D341Med (cell line): Measurements from ENCODE around the gene HSD17B12.
"Not testable (repeated sequence)": the region's sequence is repeated elsewhere in the genome, so short reads cannot be mapped to it uniquely, and the experiment has no call there.

ENCODE experiments used
- DNase-seq: peaks from one replicate; pipeline ENCODE4 v3.0.0; 2012; ENCODE audit warnings: low spot score

HSD17B12 gene

DNA sequence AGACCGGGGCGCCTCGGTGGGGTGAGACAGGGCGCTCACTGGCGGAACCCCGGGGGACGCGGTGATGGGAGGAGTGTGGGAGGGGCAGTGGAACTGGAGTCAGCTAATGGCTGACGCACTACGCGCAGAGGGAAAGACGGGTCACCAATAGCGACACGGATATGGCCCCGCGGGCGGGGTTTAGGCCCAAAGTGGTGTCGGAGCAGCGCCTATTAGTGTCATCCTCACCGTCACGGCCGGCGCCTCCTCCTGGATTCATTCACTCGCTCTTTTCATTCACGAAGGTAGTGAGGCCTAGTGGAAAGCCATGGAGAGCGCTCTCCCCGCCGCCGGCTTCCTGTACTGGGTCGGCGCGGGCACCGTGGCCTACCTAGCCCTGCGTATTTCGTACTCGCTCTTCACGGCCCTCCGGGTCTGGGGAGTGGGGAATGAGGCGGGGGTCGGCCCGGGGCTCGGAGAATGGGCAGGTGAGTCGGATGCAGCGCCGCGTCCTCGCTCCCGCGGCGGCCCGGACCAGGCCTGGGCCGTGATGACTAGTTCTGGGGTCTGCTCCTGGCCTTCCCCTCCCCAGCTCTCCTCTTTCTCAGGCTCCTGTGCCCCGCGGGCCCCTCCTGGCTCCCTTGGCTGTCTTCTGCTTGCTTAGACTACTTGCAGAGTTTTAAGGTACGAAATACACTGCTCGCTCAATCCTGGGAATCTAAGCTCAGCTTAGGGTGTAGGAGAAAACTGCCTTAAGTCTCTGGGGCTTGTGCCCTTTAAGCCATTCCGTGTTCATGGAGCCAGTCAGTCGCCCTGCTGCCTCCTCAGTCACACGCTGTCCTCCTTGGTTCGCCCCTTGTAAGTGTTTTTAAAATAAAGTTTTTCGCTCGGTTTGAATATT is at the start of gene HSD17B12:
HSD17B12 (plus strand) TSS at position 218 of the 880 bp plus-strand sequence; CDS start at position 308, 90 bp downstream.
- peak; percentile 97 for DNase-seq

DNA sequence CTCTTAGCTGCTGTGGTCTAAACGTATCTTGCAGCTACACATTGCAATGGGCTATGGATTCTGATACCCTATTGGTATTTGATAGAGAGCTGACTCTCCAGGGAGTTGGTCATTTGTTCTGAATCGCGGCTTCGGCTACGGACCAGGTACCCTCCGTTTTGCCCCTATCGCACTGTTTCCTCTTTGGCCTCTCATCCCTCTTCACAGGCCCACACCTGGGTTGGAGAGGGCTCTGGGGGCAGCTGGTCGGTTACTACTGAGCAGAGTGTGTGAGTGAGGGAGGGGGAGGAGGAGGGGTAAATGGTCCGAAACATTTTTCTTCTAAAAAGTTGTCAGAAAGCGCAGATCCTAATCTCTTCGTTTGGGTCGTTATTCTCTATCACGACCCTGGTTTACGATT is 48.8 kb upstream of the HSD17B12 start:
- no peak for DNase-seq

DNA sequence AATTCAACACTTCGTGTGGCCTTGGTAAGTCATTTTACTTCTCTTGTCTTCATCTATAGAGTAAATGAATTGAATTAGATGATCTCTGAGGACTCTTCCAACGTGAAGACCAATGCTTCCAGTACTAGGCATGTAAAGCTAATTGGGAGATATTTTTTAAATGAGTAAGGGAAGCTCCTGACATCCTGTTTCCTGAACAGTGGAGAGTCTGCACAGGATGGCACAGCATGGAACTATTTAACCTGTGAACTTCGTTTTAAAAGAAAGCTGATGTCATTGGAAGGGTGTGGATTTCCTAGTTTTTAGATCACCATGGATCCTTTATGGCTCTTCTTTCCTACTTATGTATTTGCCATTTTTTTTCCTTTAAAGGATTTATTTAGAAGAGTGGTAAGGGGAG is 48.4 kb upstream of the HSD17B12 start:
- no peak for DNase-seq

DNA sequence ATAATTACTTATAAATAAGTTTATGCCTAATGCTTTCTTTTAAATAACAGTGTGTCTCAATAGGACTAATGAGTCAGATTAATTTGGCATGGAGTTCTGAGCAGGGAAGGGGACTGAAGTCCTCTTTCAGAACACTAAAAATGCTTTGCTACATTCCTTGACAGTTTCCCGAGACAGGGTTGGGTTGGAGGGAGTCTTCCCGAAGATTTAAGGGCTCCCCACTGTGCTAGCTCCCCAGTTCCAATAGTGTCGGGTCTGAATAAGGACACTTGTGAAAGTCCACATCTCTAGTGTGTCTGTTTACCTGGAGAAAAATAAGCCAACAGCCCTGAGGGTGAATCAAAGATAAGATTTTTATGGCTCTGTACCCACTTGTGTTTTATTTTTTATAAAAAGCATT is 41.8 kb upstream of the HSD17B12 start:
- no peak for DNase-seq

DNA sequence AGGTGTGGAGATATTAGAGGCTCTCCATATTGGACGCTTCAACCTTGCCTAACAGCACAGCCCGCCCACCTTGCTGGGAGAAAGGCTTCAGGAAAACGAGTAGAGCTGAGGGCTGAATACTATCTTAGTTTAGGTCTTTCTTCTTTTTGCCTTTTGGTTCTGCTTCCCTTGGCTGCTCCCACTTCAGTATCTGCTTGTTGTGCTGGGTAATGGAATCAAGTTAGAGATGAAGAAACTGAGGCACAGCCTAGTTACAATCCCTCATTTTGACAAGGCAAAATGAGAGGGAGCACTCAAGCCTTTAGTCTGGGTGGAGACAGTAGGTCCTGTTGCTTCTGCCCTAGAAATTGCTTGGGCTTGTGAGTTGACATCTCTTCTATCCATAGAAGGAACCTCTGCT is 41.3 kb upstream of the HSD17B12 start:
- no peak for DNase-seq

DNA sequence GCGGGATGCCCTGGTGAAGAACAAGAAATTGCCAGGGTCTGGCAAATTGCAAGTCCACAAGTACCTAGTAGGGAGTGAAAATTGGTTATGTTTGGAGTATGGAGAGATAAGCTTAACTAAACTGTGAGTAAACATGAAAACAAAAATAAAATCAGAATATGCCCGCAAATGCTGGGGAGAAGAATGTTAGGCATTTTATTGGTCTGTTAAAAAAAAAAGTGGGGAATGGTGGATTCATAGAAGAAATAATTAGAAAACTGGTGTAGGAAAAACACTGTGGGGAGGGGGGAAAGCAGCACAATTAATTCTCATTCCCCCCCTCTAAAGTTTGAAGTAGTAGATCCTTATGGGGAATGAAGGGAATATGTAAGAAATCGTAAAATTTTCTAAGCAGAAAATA is 40.6 kb upstream of the HSD17B12 start:
- DNase-seq: no peak

DNA sequence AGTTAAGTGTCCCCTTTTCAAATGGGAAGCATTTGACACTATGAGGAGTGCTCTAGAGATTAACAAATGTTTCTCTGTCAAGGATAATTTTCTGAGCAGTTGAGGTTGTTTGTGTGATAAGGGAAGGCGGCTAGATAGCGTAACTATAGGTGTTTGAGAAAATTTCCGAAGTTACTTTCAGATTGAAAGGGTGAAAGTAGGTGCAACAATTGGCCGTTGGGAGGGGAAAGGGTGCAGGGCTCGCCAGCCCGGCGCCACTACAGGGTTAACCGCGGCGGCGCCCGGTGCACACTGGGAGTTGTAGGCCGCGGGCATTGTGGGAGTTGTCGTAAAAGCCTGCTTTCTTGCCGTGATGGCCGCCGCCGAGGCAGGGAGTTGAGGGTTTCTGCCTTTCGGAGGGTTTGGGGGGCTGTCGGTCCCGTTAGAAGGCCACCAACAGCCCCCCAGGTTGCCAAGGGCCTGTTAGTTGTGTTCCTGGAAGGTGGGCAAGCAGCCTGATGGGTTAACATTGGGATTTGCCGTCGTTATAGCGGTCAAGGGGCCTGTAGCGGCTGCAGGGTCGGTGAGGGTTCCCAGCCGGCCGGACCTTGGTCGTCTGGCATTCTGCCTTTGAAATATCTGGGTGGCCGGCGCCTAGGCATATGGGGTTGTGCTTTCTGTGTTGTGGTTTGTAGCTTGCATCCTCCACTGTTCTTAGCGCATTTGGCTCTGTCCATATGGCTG is 36.5 kb upstream of the HSD17B12 start:
- peak; percentile 93 for DNase-seq

DNA sequence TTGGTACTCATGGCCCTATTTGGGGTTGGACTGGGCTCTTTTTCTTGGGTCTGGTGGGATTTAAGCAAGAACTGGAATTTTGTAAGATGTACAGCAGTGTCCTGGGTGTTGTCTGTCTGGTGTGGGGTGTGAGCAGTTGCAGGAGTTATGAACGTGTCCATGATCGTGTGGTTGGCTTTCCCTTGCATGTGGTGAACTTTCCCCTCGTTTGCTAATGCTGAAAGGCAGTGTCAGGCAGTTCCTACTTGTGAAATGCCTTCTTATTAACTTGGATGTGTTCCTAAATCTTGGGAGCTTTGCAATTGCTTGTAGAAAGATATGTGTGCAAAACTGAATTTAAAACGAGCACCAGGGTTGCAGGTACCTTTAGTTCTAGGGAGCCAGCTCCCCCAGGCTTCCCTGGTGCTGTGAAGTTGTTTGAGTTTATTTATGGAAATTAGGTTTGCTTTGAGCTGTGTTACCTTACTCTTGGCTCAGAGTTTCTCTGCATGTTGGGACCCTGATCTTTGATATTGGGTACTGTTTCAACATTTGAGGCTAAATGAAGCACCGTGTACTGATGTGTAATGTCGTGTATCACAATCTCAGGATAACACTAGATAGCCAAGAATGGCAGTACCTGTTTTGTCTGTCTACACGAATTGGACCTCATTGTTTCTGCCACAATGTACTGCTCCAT is 35.8 kb upstream of the HSD17B12 start:
- peak; percentile 17 for DNase-seq

DNA sequence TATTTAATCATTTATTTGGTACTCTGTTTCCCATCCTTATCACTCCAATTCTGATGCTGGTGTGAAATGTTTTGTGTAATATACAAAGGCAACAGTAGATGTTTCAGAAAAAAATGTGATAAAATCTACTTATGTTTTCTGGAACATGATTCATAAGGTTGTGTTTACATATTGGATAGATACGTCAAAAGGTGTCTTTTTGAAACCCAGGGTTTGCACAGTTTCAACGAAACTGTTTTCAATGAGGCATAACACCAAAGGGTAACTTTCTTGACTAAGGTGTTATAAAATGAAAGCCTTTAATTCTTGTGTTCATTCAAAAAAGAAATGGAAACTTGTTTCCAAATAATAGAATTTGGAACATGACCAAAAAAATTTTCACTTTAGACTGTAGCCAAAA is 33.8 kb upstream of the HSD17B12 start:
- no peak for DNase-seq

DNA sequence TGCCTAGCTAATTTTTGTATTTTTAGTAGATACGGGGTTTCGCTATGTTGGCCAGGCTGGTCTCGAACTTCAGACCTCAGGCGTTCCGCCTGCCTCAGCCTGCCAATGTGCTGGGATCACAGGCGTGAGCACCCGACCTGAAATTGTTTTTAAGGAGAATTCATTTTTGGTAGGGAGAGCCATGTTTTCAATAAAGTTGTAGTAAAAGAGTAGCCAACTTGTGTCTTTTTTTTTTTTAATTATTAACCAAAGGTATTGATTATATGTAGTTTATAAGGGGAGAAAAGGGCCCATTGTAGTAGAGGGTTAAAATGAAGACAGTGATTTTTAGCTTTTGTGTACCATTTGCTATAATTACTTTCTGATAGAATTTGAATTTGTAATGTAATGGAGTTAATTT is 31.6 kb upstream of the HSD17B12 start:
- no peak for DNase-seq

DNA sequence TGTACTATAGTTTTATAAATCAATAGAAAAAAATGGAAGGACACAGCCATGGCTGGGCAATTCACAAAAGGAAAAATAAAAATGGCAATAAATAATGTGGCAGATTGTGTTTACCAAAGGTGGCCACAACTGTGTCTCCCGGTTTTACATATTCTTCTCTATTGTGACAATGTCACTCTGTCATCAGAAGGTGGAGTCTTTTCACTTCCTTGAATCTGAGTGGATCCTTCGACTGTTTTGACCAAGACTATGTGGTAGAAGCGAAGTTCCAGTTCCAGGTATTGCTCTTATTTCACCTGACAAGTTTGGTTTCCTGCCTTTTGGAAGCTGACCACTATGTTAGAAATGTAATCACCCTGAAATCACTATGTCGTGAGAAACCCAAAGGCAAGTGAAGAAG is 31.0 kb upstream of the HSD17B12 start:
- no peak for DNase-seq

DNA sequence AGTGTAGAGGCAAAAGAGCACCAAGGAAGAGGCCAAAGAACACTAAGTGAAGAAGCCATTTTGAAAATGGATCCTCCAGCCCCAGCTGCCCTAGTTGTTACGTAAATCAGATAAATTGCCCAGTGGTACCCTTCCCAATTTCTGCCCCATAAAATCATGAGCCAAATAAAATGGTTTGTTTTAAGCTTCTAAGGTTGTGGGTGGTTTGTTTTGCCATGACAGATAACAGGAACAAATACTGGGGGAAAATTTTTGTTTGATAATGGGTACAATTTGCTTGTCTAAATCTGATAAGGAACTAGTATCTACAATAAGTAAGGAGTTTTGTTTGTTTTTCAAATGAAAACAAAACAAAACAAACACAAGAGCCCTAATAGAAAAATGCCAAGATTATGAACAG is 30.6 kb upstream of the HSD17B12 start:
- no peak for DNase-seq

DNA sequence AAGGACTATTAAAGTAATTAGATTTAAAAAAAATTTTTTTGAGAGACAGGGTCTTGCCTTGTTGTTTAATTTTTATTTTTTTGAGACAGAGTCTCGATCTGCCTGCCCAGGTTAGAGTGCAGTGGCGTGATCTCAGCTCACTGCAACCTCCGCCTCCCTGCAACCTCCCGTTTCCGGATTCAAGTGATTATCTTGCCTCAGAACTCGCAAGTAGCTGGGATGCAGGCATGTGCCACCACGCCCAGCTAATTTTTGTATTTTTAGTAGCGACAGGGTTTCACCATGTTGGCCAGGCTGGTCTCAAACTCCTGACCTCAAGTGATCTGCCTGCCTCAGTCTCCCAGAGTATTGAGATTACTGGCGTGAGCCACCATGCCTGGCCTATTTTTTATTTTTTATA is 17.5 kb upstream of the HSD17B12 start:
- DNase-seq: not testable (repeated sequence)

DNA sequence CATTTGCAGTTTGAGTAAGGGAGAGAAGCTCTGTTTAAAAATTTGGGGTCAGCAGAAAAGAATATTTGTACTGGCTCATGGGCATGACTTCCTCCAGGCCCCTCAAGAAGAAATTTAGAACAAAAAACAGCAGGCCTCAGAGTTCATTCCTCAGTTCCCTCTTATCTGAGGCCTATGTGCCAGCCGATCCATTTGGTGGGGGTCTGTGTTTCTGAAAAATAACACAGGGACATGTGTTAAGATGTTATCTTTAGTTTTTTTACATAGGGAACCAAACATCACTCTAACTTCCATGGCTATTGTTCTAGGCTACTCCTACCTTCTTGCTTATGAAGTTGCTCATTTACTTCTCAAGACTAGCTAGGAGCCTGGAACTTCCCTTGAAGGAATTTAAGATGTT is 16.2 kb upstream of the HSD17B12 start:
- no peak for DNase-seq

DNA sequence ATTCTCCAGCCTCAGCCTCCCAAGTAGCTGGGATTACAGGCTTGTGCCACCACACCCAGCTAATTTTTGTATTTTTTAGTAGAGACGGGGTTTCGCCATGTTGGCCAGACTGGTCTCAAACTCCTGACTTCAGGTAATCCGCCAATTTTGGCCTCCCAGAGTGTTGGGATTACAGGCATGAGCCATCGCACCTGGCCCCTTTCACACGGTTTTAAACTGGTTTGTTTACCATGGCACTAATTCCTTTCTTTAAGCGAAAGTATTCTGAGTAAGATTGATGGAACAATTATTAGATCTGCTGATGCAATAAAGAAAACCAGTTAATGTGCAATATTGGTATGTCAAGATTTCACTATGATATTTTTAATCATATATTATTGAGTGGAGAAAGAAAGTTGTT is 9.3 kb upstream of the HSD17B12 start:
- not testable (repeated sequence) for DNase-seq

DNA sequence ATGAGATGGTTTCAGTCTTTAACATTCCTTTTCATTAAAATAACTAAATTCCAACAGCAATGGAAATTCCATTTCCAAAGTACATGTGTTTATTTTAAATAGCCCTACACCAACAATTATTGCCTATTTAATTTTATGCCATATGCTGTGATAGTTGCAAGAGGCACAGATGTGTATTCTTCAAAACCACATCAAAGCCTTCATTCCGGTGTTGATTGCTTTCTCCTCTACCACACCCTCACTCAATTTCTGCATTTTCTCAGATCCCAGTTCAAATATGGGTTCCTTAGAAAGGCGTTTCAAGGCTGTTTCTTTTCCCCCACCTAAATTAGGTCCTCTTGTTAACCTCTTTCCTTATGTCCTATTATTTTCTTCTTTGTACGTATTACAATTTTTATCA is 6.0 kb upstream of the HSD17B12 start:
- no peak for DNase-seq

DNA sequence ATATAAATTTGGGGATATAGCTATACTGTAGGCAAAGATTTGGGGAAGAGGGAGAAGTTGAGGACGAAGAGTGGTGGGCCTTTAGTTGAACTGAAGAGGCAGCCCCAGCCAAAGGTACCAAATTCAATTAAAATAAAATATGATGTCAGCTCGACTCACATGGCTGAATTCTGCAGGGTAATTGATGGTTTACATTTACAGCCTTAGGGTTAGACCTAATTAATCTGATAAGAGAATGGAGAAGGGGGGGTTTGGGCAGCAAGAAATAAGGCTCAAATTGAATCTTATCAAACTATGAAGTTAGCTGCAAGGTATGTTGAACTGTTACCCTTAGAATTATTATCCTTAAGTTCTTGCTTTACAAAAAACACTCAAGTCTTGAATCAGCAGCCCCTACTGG is 3.6 kb upstream of the HSD17B12 start:
- no peak for DNase-seq

DNA sequence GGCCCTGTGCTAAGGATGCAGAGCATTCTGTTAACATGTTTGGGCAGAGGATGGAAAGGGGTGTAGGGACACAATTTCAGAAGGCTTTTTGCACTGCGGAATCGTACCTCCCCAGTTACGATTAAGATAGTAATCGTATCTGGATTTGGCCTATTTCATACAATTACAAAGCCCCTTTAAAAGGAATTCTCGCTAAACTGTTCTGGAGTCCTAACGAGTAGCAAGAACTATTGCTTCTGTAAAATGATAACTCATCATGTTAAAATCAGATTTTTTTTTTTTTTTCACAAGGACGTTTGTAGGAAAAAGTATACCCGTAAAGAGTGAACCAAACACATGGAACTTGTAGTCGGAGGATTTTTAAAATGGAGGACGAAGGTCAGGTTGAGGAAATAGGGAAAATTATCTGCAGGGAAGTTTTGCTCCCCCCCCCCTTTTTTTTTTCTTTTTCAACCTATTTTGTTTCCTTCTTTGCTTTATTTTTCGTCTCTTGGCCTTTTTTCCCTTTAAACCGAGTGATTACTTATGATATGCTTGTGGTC is 934 bp downstream of the HSD17B12 start:
- no peak for DNase-seq

DNA sequence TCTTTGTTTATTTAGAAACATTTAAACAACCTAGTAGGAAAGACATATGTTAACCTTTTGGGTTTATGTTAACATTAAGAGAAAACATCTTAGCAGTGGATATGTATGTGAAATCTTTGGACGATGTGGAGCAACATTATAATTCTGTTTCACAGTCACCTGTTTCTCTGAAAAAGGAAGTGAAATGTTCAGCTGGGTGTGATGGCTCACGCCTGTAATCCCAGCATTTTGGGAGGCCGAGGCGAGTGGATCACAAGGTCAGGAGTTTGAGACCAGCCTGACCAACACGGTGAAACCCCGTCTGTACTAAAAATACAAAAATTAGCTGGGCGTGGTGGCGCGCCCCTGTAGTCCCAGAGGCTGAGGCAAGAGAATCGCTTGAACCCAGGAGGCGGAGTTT is 1.5 kb downstream of the HSD17B12 start:
- DNase-seq: not testable (repeated sequence)

DNA sequence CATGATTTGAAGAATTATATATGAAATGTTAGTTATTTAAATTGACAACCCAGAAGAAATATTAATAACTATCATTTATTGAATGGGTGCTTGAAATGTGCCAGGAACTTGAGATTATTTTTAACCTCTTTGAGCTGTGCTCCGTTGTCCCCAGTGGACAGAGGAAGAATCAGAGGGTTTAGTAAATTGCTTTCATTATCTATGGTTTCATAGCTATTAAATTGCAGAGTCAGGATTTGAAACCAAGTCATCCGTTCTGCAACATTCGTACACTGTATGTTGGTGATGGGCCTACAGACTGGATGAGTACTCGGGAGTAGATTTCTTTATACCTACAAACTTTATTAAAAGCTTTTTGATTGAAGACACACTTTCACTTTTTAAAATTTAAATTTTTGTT is 4.9 kb downstream of the HSD17B12 start:
- no peak for DNase-seq

DNA sequence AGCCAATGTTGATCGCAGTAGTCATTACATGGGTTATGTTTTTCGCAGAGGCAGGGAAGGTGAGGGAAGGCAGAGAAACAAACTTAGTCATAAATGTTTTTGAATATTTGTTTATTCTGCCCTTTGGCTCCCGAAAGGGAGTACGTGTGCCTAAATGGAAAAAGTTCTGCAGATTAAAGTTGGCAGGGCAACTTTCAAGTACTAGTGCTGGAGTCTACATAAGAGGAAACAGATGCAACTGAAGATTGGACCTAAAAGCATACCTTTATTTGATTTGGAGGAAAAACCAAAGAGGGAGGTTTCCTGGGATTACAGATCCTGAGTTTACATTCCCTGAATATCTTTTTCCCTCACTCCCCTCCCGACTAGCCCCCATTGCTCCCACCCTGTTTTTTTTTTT is 5.7 kb downstream of the HSD17B12 start:
- no peak for DNase-seq

DNA sequence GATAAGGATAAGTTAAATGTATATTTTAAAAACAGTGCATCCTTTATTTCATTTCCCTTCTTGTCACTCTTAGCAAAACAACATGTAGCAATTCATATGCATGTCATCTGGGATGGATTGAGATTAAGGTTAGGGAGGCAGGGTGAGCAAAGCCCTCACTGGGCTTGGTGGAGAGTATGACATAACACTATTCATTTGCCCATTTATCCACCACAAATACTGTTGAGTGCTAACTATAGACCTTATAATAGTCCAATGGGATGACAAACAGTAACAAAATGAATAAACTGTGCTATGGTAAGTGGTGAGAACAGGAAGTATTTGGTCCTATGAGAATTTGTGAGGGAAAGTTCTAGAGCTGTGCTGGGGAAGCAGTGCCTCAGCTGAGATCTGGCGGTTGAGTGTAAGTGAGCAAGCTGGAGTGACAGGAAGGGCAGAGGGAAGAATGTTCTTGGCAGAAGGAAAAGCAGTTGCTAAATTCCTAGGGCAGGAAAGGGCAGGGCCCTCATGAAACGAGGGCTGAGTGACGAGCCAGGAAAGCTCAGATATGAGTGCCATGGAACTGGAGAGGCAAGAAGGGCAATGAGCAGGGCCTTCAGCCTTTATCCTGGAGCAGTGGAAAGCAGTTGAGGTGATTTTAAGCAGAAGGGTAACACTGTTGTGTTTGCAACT is 6.7 kb downstream of the HSD17B12 start:
- DNase-seq: no peak
